GM12878 (cell line): ENCODE results near the gene MAGI3. TPM values are rescaled to one million over a fixed set of nuclear protein-coding genes. Genes with fewer than 3 reads are reported as not detected.

Experiments used
- ATAC-seq: fragments of 200-7000 bp; cut with Tn5 transposase; 3 replicates; pipeline ENCODE4 v1.9.1; 2020; ENCODE audit warnings: mild to moderate bottlenecking, moderate library complexity
- BruUV-seq: library from RNA; stranded (reverse); fragments of 400-500 nt; replicated peaks from 2 replicates; lab custom pipeline; 2021; lab: Mats Ljungman, UMichigan
- CTCF ChIA-PET: fragments of 300-600 bp; sonication (Branson Sonifier 250); formaldehyde crosslinking; extraction: SDS; loops from one replicate; lab custom pipeline; 2021; ENCODE audit warnings: inconsistent platforms; lab: Yijun Ruan, JAX
- POLR2A ChIA-PET: fragments of 350-600 bp; formaldehyde crosslinking; extraction: SDS; loops from one replicate; lab custom pipeline; 2021; ENCODE audit warnings: inconsistent platforms; lab: Charles Lee
- RAD21 ChIA-PET: fragments of 300-600 bp; sonication (Branson Sonifier 250); formaldehyde crosslinking; loops from one replicate; lab custom pipeline; 2023; ENCODE audit warnings: antibody characterized with exemption; ENCODE audit not compliant: unreplicated experiment; lab: Charles Lee
- SMC1A ChIA-PET: fragments of 300-600 bp; sonication (Branson Sonifier 250); formaldehyde crosslinking; loops from one replicate; lab custom pipeline; 2023; ENCODE audit not compliant: unreplicated experiment, uncharacterized antibody; lab: Charles Lee
- DNase-seq: peaks from one replicate; pipeline ENCODE4 v3.0.0-alpha.2; 2011; ENCODE audit warnings: low read depth, low spot score
- FAIRE-seq: peaks from 3 replicates; lab custom pipeline; 2011; peaks lifted over from hg19 to GRCh38; lab: Jason Lieb, UNC
- H2AFZ ChIP-seq: 2 replicates; pipeline ENCODE4 v1.6.0; 2011; ENCODE audit warnings: low read depth, low read length, control low read depth; ENCODE audit not compliant: control insufficient read depth
- H3K27ac ChIP-seq: 2 replicates; pipeline ENCODE4 v1.5.1; 2011; ENCODE audit warnings: control low read depth; ENCODE audit not compliant: control insufficient read depth, insufficient read depth
- H3K27me3 ChIP-seq, 2 experiments: replicated peaks in 1 of 2; 2 replicates each; pipeline versions ENCODE4 v1.6.0 to v1.6.1; 2011; ENCODE audit warnings: low read length in 1 of 2; ENCODE audit not compliant: control insufficient read depth in 2 of 2, insufficient read depth in 2 of 2
- H3K36me3 ChIP-seq, 2 experiments: 2 replicates each; pipeline ENCODE4 v1.5.1; 2011; ENCODE audit warnings: low read length in 1 of 2; ENCODE audit not compliant: control insufficient read depth in 2 of 2, insufficient read depth in 2 of 2
- H3K4me1 ChIP-seq: 2 replicates; pipeline ENCODE4 v1.6.1; 2011; ENCODE audit warnings: mild to moderate bottlenecking, low read length, moderate library complexity, mixed read lengths; ENCODE audit not compliant: control insufficient read depth, insufficient read depth
- H3K4me2 ChIP-seq: 2 replicates; pipeline ENCODE4 v1.6.0; 2011; ENCODE audit warnings: control low read depth; ENCODE audit not compliant: control insufficient read depth, insufficient read depth
- H3K4me3 ChIP-seq: fragments of 200-600 bp; sonication (generic); 2 replicates; pipeline ENCODE4 v1.5.1; 2016
- H3K79me2 ChIP-seq: 2 replicates; pipeline ENCODE4 v1.6.0; 2011; ENCODE audit warnings: low read length; ENCODE audit not compliant: control insufficient read depth, insufficient read depth
- H3K9ac ChIP-seq: 2 replicates; pipeline ENCODE4 v1.8.0; 2011; ENCODE audit warnings: low read length, control low read depth, mixed read lengths; ENCODE audit not compliant: control insufficient read depth, insufficient read depth
- H3K9me3 ChIP-seq: replicated peaks from 3 replicates; pipeline ENCODE4 v1.5.1; 2011; ENCODE audit warnings: mild to moderate bottlenecking, low read length; ENCODE audit not compliant: control insufficient read depth, insufficient read depth
- H4K20me1 ChIP-seq: 2 replicates; pipeline ENCODE4 v1.6.0; 2011; ENCODE audit not compliant: control insufficient read depth, insufficient read depth
- ATF7 ChIP-seq: fragments of 450-650 bp; IDR thresholded peaks from 2 replicates; pipeline ENCODE4 v1.6.1; 2016; ENCODE audit warnings: low read depth, mild to moderate bottlenecking
- CEBPB ChIP-seq, 2 experiments: fragments of 150-350 bp in 1 of 2; IDR thresholded peaks; 2 replicates each; pipeline ENCODE4 v1.6.1; 2012 to 2014; ENCODE audit warnings: low read depth in 2 of 2, low read length in 2 of 2, borderline replicate concordance in 1 of 2, inconsistent platforms in 1 of 2
- CHD2 ChIP-seq: IDR thresholded peaks from 2 replicates; pipeline ENCODE4 v1.6.1; 2011; ENCODE audit warnings: low read depth, low read length, improper control_type of control experiment, borderline replicate concordance
- FOXM1 ChIP-seq: IDR thresholded peaks from 2 replicates; pipeline ENCODE4 v1.6.1; 2012; ENCODE audit warnings: low read depth, mild to moderate bottlenecking, inconsistent platforms, low read length, moderate library complexity
- HDAC6 ChIP-seq: fragments of 200-600 bp; sonication (generic); IDR thresholded peaks from one replicate; pipeline ENCODE4 v1.8.0; 2017; ENCODE audit warnings: antibody characterized with exemption; ENCODE audit not compliant: unreplicated experiment
- LARP7 ChIP-seq: fragments of 450-650 bp; IDR thresholded peaks from 2 replicates; pipeline ENCODE4 v1.6.1; 2017; ENCODE audit warnings: mild to moderate bottlenecking
- MTA2 ChIP-seq: fragments of 450-650 bp; IDR thresholded peaks from 2 replicates; pipeline ENCODE4 v1.6.1; 2016; ENCODE audit warnings: low read depth, mild to moderate bottlenecking, moderate library complexity
- NFYB ChIP-seq: IDR thresholded peaks from 2 replicates; pipeline ENCODE4 v1.6.1; 2011; ENCODE audit warnings: low read depth, mild to moderate bottlenecking, low read length, improper control_type of control experiment, moderate library complexity; ENCODE audit not compliant: insufficient read depth
- POLR2A ChIP-seq: IDR thresholded peaks from 2 replicates; pipeline ENCODE4 v1.6.1; 2011; ENCODE audit warnings: low read depth, mild to moderate bottlenecking, low read length
- ZNF24 ChIP-seq: fragments of 450-650 bp; IDR thresholded peaks from 2 replicates; pipeline ENCODE4 v1.6.1; 2017; ENCODE audit warnings: antibody characterized with exemption, mild to moderate bottlenecking
- ZNF274 ChIP-seq: IDR thresholded peaks from one replicate; pipeline ENCODE4 v1.8.0; 2011; ENCODE audit not compliant: insufficient read length, insufficient read depth
- WGBS: methylation state at CpG from one replicate; pipeline ENCODE4 v1.1.6; 2016; ENCODE audit warnings: low lambda C conversion rate; ENCODE audit not compliant: insufficient replicate concordance, insufficient coverage; ENCODE audit errors: missing lambda C conversion rate; 5-methylcytosine and 5-hydroxymethylcytosine counted together
- in situ Hi-C: fragments of 300-500 bp; cut with MboI; formaldehyde crosslinking; loops from 9 replicates; pipeline ENCODE4 v1.14.3; 2018; ENCODE audit warnings: mixed read lengths
- intact Hi-C: fragments of 100-400 bp; cut with micrococcal nuclease; formaldehyde crosslinking; loops from one replicate; pipeline ENCODE4 v1.14.2; 2022; ENCODE audit not compliant: unreplicated experiment
- polyA plus RNA-seq, 11 experiments: library from polyadenylated mRNA; depleted of rRNA in 4 of 11; unstranded in 6 of 11; stranded (reverse) in 5 of 11; fragments of >200 nt; fragmentation: Nextera tagmentation in 4 of 11; fragmentation: Illumina TruSeq in 1 of 11; extraction: Ambion mirVana in 4 of 11; extraction: Trizol in 1 of 11; gene quantifications; 1 replicate in 1 of 11; 2 replicates in 10 of 11; pipeline versions ENCODE4 v1.2.1 to v1.2.3, GENCODE V29; 2011 to 2016; ENCODE audit warnings: inconsistent platforms in 2 of 11, missing spikeins in 2 of 11, low read depth in 1 of 11
- total RNA-seq, 4 experiments: library from RNA; depleted of rRNA in 3 of 4; stranded (reverse); fragments of >200 nt in 3 of 4; fragmentation: Illumina TruSeq in 1 of 4; extraction: Trizol in 1 of 4; gene quantifications; 2 replicates each; pipeline versions ENCODE4 v1.2.1 to v1.2.3, GENCODE V29; 2013 to 2021
- TF ChIP-seq, protein P1 (sequence below): fragments of 450-650 bp; IDR thresholded peaks from 2 replicates; pipeline ENCODE4 v1.6.1; 2016; ENCODE audit warnings: mild to moderate bottlenecking
- TF ChIP-seq, protein P2 (sequence below): IDR thresholded peaks from 2 replicates; pipeline ENCODE4 v1.6.1; 2011; ENCODE audit warnings: borderline replicate concordance, low read depth, mild to moderate bottlenecking, moderate library complexity, mixed read lengths, low read length; ENCODE audit not compliant: insufficient read depth; ENCODE audit errors: extremely low read length
- TF ChIP-seq, protein P3 (sequence below): fragments of 450-650 bp; IDR thresholded peaks from 2 replicates; pipeline ENCODE4 v1.6.1; 2017; ENCODE audit warnings: borderline replicate concordance

MAGI3 gene
- total and polyA plus RNA-seq, 10 of the 15 experiments (the other 5 are each of a cell fraction or from before 2014, with no cell fraction given): 0.17 to 0.65 (median 0.32) TPM

DNA sequence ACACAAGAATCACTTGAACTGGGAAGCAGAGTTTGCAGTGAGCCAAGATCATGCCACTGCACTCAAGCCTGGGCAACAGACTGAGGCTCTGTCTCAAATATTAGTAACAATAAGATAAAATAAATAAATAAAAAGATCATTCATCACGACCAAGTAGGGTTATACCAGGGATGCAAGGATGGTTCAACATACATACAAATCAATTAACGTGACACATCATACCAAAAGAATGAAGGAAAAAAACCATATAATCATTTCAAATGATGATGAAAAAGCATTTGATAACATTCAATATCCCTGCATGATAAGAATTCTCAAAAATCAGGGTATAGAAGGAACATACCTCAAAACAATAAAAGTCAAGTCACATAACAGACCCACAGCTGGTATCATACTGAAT lies 330.7 kb downstream of the MAGI3 start:
- DNase-seq: no peak
- peaks cover 7 to 26% of the 10 kb centered on the region in 2 experiments for H3K36me3 ChIP-seq
- in situ Hi-C loops: no loop called here
- H3K4me3 ChIP-seq: no peak overlapping the region
- H3K79me2 ChIP-seq: no peaks in the 10 kb centered on the region
- no peaks in the 10 kb centered on the region for H3K27me3 ChIP-seq
- WGBS: 95% methylated on average over 2 of the region's 2 CpGs
- no peak overlapping the region for H3K4me2 ChIP-seq
- SMC1A ChIA-PET: interaction anchor here (0.6 to 0.9 kb wide), 4 partner anchors 13 to 707 kb away, joined by 3 read pairs; no protein-coding TSS in a partner anchor
- no peak overlapping the region for H3K9ac ChIP-seq
- no peak for ATAC-seq
- TF ChIP-seq, protein P1, sequence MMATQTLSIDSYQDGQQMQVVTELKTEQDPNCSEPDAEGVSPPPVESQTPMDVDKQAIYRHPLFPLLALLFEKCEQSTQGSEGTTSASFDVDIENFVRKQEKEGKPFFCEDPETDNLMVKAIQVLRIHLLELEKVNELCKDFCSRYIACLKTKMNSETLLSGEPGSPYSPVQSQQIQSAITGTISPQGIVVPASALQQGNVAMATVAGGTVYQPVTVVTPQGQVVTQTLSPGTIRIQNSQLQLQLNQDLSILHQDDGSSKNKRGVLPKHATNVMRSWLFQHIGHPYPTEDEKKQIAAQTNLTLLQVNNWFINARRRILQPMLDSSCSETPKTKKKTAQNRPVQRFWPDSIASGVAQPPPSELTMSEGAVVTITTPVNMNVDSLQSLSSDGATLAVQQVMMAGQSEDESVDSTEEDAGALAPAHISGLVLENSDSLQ: no peak
- H3K9me3 ChIP-seq: peaks cover 7% of the 10 kb centered on the region; the same call in 2 of the 3 replicates
- RAD21 ChIA-PET: no interaction called here
- BruUV-seq: no TSS peak
- POLR2A ChIA-PET: no interaction called here
- no peak overlapping the region for H3K27ac ChIP-seq
- intact Hi-C loops: no loop called here
- CTCF ChIA-PET: no interaction called here
- FAIRE-seq: no peak
- no peaks in the 10 kb centered on the region for H4K20me1 ChIP-seq
- H2AFZ ChIP-seq: no peak overlapping the region
- H3K4me1 ChIP-seq: no peaks in the 10 kb centered on the region

DNA sequence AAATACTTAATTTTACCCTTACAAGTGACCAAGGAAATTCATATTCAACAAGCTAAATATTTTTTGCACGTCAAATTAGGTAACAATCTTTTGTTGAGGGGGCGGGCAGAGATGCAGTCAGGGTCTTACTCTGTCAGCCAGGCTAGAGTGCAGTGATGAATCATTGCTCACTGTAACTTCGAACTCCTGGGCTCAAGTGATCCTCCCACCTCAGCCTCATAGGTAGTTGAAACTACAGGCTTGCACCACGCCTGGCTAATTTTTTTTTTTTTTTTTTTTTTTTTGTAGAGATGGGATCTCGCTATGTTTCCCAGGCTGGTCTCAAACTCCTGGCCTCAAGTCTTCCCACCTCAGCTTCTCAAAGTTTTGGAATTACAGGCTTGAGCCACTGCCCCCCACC lies 342.5 kb downstream of the MAGI3 start:
- no peaks in the 10 kb centered on the region for H4K20me1 ChIP-seq
- H3K4me2 ChIP-seq: no peak overlapping the region
- H3K79me2 ChIP-seq: no peaks in the 10 kb centered on the region
- no peak for DNase-seq
- H3K27me3 ChIP-seq: no peaks in the 10 kb centered on the region
- ChIA-PET CTCF (interaction anchor here (1.3 kb wide), 1 partner anchor 10 kb away, joined by 4 read pairs; no protein-coding TSS in a partner anchor), POLR2A (interaction anchor here (0.6 kb wide), 1 partner anchor 214 kb away, joined by 4 read pairs; no protein-coding TSS in a partner anchor), RAD21 (interaction anchor here (0.6 kb wide), 1 partner anchor 20 kb away, joined by 3 read pairs; no protein-coding TSS in a partner anchor), SMC1A (no interaction called here)
- ATAC-seq: no peak
- no peak overlapping the region for H3K9ac ChIP-seq
- in situ Hi-C loops: no loop called here
- TF ChIP-seq FOXM1: no peak
- TF ChIP-seq MTA2: no peak
- TF ChIP-seq NFYB: no peak
- TF ChIP-seq, protein P2, sequence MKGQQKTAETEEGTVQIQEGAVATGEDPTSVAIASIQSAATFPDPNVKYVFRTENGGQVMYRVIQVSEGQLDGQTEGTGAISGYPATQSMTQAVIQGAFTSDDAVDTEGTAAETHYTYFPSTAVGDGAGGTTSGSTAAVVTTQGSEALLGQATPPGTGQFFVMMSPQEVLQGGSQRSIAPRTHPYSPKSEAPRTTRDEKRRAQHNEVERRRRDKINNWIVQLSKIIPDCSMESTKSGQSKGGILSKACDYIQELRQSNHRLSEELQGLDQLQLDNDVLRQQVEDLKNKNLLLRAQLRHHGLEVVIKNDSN: no peak
- no peak for TF ChIP-seq LARP7
- no peak for TF ChIP-seq POLR2A
- no peak for TF ChIP-seq ATF7
- no peak for TF ChIP-seq CEBPB (IDR thresholded peaks at IDR 0.05; ENCODE audit: borderline replicate concordance in 1 of 2, low read depth in 2 of 2, low read length in 2 of 2)
- no peak for TF ChIP-seq HDAC6
- TF ChIP-seq CHD2: no peak
- no peak for TF ChIP-seq ZNF274
- no peak for TF ChIP-seq ZNF24
- TF ChIP-seq, protein P3, sequence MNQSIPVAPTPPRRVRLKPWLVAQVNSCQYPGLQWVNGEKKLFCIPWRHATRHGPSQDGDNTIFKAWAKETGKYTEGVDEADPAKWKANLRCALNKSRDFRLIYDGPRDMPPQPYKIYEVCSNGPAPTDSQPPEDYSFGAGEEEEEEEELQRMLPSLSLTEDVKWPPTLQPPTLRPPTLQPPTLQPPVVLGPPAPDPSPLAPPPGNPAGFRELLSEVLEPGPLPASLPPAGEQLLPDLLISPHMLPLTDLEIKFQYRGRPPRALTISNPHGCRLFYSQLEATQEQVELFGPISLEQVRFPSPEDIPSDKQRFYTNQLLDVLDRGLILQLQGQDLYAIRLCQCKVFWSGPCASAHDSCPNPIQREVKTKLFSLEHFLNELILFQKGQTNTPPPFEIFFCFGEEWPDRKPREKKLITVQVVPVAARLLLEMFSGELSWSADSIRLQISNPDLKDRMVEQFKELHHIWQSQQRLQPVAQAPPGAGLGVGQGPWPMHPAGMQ: no peak
- H3K27ac ChIP-seq: no peak overlapping the region
- H3K9me3 ChIP-seq: no peaks in the 10 kb centered on the region
- 82% methylated on average over 4 of the region's 5 CpGs for WGBS
- H2AFZ ChIP-seq: no peak overlapping the region
- H3K4me3 ChIP-seq: no peak overlapping the region
- FAIRE-seq: no peak
- peaks cover 0 to 8% of the 10 kb centered on the region in 2 experiments; a peak in 3 of 4 replicates for H3K36me3 ChIP-seq
- BruUV-seq: no TSS peak
- H3K4me1 ChIP-seq: no peaks in the 10 kb centered on the region
- intact Hi-C loops: no loop called here
